ENCODE data around the gene ZNF624.

Gene ZNF624

DNA sequence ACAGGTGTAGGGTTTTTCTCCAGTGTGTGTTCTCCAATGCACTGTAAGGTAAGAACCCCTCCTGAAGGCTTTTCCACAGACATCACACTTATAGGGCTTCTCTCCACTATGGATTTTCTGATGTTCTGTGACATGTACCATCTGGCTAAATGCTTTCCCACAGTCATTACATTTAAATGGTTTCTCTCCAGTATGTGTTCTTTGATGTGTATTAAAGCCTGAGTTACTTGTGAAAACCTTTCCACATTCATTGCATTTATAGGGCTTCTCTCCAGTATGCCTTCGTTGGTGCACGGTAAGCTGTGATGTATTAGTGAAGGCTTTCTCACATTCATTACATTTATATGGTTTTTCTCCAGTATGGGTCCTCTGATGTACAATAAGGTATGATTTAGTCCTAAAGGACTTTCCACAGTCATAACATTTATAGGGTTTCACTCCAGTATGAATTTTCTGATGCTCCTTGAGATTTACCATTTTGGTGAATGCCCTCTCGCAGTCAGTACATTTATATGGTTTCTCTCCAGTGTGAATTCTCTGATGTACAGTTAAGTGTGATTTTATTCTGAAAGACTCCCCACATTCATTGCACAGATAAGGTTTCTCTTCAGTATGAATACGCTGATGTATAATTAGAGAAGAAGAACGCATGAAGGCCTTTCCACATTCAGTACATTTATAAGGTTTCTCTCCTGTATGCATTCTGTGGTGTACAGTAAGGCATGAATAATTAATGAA lies 30.9 kb downstream of the ZNF624 start:
- no peak overlapping the region for H3K4me3 ChIP-seq (ENCODE audit: control insufficient read depth, low read depth, low read length)
- TF ChIP-seq, protein P1, sequence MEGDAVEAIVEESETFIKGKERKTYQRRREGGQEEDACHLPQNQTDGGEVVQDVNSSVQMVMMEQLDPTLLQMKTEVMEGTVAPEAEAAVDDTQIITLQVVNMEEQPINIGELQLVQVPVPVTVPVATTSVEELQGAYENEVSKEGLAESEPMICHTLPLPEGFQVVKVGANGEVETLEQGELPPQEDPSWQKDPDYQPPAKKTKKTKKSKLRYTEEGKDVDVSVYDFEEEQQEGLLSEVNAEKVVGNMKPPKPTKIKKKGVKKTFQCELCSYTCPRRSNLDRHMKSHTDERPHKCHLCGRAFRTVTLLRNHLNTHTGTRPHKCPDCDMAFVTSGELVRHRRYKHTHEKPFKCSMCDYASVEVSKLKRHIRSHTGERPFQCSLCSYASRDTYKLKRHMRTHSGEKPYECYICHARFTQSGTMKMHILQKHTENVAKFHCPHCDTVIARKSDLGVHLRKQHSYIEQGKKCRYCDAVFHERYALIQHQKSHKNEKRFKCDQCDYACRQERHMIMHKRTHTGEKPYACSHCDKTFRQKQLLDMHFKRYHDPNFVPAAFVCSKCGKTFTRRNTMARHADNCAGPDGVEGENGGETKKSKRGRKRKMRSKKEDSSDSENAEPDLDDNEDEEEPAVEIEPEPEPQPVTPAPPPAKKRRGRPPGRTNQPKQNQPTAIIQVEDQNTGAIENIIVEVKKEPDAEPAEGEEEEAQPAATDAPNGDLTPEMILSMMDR (conservative IDR thresholded peaks at IDR 0.05; ENCODE audit: control insufficient read depth, insufficient read depth, low read depth, low read length) = no peak
- DNase-seq (ENCODE audit: low read depth) = no peak

GRCh38 chr17:16617481-16618060 lies 36.1 kb downstream of the ZNF624 start:
- no peak for DNase-seq (ENCODE audit: low read depth)
- H3K4me3 ChIP-seq (ENCODE audit: control insufficient read depth, low read depth, low read length) = no peak overlapping the region
- TF ChIP-seq, protein P1 (conservative IDR thresholded peaks at IDR 0.05; ENCODE audit: control insufficient read depth, insufficient read depth, low read depth, low read length) = no peak

DNA sequence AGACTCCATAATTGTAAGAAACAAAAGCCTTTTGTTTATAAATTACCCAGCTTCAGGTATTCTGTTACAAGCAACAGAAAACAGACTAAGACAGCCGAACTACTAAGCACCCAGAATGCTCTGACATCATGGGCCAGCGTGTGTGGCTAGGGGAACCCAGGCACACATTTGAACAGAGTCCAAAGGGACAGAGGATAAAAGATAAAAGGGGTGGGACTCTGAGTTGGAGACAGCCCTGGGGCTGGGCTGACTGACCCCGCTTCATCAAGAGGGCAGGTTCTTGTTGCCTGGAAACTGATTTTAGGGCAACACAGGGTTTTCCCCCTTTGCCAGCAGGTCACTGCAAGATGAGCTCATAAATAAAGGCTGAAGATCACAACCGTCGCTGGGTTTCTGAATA lies 54.1 kb downstream of the ZNF624 start:
- no peak for DNase-seq (ENCODE audit: low read depth)
- H3K4me3 ChIP-seq (ENCODE audit: control insufficient read depth, low read depth, low read length) = no peak overlapping the region
- TF ChIP-seq, protein P1 (conservative IDR thresholded peaks at IDR 0.05; ENCODE audit: control insufficient read depth, insufficient read depth, low read depth, low read length) = no peak

- TF ChIP-seq, protein P1 (conservative IDR thresholded peaks at IDR 0.05; ENCODE audit: control insufficient read depth, insufficient read depth, low read depth, low read length) = no peak
- H3K4me3 ChIP-seq (ENCODE audit: control insufficient read depth, low read depth, low read length) = no peak overlapping the region
- peak; percentile 81 for DNase-seq (ENCODE audit: low read depth)
These were observed 60.1 kb downstream of the ZNF624 start for GRCh38 chr17:16593356-16594102.

- peak overlapping the region; percentile 63 for H3K4me3 ChIP-seq (ENCODE audit: control insufficient read depth, low read depth, low read length)
- TF ChIP-seq, protein P1 (conservative IDR thresholded peaks at IDR 0.05; ENCODE audit: control insufficient read depth, insufficient read depth, low read depth, low read length) = peak; percentile 89
- DNase-seq (ENCODE audit: low read depth) = peak; percentile 79
These were observed 64.3 kb downstream of the ZNF624 start for GRCh38 chr17:16589097-16589969.

DNA sequence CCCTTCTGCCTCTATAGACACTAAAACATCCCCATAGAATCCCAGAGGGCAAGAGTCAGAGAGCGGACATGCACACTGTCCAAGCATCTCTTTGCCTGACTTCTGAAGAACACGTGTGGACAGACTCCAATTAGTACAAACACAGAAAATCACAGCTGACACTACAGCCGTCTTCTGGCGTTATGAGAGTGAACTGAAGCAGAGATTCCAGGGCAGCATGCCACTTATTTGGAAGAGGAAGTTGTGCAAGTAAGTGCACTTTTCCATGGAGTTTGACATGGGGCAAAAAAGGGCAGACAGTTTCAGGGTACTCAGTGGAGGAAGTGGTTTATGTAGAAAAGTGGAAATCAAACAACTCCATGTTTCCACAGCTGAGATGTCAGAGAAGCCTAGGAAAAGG lies 67.9 kb downstream of the ZNF624 start:
- no peak overlapping the region for H3K4me3 ChIP-seq (ENCODE audit: control insufficient read depth, low read depth, low read length)
- no peak for DNase-seq (ENCODE audit: low read depth)
- TF ChIP-seq, protein P1 (conservative IDR thresholded peaks at IDR 0.05; ENCODE audit: control insufficient read depth, insufficient read depth, low read depth, low read length) = no peak

Data from fibroblast of mammary gland (primary cell).